ENCODE data around the gene HPX.

HPX gene

GRCh38 chr11:6458352-6459098 is 17.7 kb upstream of the HPX start:
- DNase-seq: no peak

GRCh38 chr11:6457581-6458320 is 17.0 kb upstream of the HPX start:
- no peak for DNase-seq

GRCh38 chr11:6456361-6457073 is 15.7 kb upstream of the HPX start:
- no peak for DNase-seq

GRCh38 chr11:6455070-6455469 is 14.3 kb upstream of the HPX start:
- DNase-seq: no peak

GRCh38 chr11:6453152-6453551 is 12.4 kb upstream of the HPX start:
- DNase-seq: no peak

GRCh38 chr11:6452219-6452618 is 11.4 kb upstream of the HPX start:
- DNase-seq: no peak

- no peak for DNase-seq
Measured at GRCh38 chr11:6448574-6448973, 7.8 kb upstream of the HPX start.

- DNase-seq: no peak
Measured at GRCh38 chr11:6443269-6444003, 2.6 kb upstream of the HPX start.

GRCh38 chr11:6442441-6442840 is 1.7 kb upstream of the HPX start:
- DNase-seq: no peak

GRCh38 chr11:6438979-6439571 is 1.7 kb downstream of the HPX start:
- no peak for DNase-seq

GRCh38 chr11:6437993-6438392 is 2.8 kb downstream of the HPX start:
- no peak for DNase-seq

- DNase-seq: no peak
Measured at GRCh38 chr11:6437423-6437822, 3.4 kb downstream of the HPX start.

- no peak for DNase-seq
Measured at GRCh38 chr11:6433998-6434660, 6.7 kb downstream of the HPX start.

- DNase-seq: peak; percentile 84
Measured at GRCh38 chr11:6431861-6432260, 8.9 kb downstream of the HPX start.

GRCh38 chr11:6427516-6427915 is 13.3 kb downstream of the HPX start:
- no peak for DNase-seq

- no peak for DNase-seq
Measured at GRCh38 chr11:6420677-6421076, 20.1 kb downstream of the HPX start.

GRCh38 chr11:6419009-6419631 is 21.7 kb downstream of the HPX start, which contains the start of gene APBB1:
TSS of gene APBB1 (minus strand) at chr11:6419094. CDS start at chr11:6411347, 7,747 bp downstream.
- DNase-seq: no peak

- DNase-seq: no peak
Measured at GRCh38 chr11:6418557-6419008, 22.2 kb downstream of the HPX start.

GRCh38 chr11:6417907-6418556 is 22.8 kb downstream of the HPX start:
- DNase-seq: no peak

GRCh38 chr11:6415797-6416196 is 25.0 kb downstream of the HPX start:
- DNase-seq: no peak

- DNase-seq: no peak
Measured at GRCh38 chr11:6414874-6415328, 25.9 kb downstream of the HPX start.
